Measurements from ENCODE around the gene SHOC2.

Gene SHOC2

DNA sequence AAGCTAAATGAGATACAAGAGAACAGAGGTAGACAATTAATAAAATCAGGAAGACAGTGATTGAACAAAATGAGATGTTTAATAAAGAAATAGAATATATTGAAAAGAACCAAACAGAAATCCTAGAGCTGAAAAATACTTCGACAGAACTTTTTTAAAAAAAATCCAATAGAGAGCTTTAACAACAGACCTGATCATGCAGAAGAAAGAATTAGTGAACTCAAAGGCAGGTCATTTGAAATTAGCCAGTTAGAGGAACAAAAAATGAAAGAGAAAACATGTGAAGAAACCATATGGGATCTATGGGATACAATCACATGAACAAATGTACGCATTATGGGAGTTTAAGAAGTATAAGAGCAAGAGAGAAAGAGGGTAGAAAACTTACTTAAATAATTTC lies 120.1 kb downstream of the SHOC2 start:
- no peak for DNase-seq (ENCODE audit: low read depth in 1 of 2, low spot score in 1 of 2)

DNA sequence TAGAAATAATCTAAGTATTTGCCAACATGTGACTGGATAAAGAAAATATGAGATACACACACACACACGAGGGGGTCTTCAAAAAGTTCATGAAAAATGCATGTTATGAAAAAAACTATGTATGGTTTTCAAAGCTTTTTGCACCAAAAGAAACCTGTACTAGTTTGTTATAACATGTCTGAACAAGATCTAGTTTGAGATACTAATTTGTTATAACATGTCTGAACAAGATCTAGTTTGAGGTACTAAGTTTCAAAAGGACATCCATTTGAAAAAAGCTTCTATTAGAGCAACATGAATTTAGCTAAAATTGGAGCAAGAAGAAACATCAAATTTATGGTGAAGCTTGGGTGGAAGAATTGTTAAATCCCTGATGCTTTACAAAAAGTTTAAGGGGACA lies 137.6 kb downstream of the SHOC2 start:
- no peak for DNase-seq (ENCODE audit: low read depth in 1 of 2, low spot score in 1 of 2)

Data from activated T-helper 1 cell treated with anti-CD3 and anti-CD28 coated beads, Interleukin-2, amount 50 U/mL, for 16 hours (primary cell).